GM19463 (cell line): Measurements from ENCODE around the gene MTHFD2L.
"Not testable (repeated sequence)": the region's sequence is repeated elsewhere in the genome, so short reads cannot be mapped to it uniquely, and the experiment has no call there.

ENCODE experiments used
- ATAC-seq: cut with Tn5 transposase; IDR thresholded peaks from one replicate; pipeline ENCODE4 v1.9.1; 2021; ENCODE audit warnings: mild to moderate bottlenecking, moderate library complexity; ENCODE audit not compliant: unreplicated experiment

MTHFD2L gene

DNA sequence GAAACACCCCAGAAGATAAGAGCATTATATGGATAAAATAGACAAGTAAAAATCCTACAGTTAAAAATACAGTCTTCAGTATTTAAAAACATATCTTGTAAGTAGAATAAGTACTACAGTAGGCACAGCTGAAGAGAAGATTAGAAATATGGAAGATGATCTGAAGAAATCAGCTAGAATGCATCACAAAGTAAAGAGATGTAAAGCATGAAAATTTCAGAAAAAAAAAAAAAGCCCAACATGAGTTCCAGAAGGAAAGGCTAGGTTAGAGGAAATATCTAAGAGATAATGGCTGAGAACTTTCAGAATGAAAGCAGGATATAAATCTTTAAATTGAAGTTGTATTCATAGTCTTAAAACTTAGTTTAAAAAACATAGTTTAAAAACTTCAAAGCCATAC is 171.4 kb downstream of the MTHFD2L start:
- no peak for ATAC-seq

DNA sequence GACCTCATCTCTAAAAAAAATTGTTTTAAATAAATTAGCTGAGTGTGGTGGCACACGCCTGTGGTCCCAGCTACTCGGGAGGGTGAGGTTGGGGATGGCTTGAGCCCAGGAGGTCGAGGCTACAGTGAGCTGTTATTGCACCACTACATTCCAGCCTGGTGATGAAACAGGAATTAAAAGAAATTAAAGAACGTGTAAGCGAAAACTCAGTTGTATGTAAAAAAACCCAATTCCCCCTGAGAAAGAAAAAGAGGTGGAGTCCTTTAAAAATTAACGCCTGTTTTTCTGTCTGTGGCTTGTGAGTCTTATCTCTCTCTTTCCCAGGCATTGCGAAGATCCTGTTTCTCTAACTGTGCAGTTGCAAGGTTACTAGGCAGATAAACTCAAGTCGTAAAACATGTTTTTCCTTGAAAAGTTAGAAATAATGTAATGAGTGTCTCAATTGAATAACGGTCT is 172.4 kb downstream of the MTHFD2L start:
- ATAC-seq: no peak

DNA sequence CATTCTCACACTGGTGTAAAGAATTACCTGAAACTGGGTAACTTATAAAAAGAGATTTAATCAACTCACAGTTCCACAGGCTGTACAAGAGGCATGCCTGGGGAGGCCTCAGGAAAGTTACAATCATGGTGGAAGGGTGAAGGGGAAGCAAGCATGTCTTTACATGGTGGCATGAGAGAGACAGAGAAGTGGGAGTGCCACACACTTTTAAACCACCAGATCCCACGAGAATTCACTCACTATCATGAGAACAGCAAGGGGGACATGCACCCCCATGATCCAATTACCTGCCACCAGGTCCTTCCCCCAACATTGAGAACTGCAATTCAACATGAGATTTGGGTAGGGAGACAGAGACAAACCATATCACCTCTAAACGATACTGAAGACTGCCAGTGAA is 173.3 kb downstream of the MTHFD2L start:
- ATAC-seq: no peak

DNA sequence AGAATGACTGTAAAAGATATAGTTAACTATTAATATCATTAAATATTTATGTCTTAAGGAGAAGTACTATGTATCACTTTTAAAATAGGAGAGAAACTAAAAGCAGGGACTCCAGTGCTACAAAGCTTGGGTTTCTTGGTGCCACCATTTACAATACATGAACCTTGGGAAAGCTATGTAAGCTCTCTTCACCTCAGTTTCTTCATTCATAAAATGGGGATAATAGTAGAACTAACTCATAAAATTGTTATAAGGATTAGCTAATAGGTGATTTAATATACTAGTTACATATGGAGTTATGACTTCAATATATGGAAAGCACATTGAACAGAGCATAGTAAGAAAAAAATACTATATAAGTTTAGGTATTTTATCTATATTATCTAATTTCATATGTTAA is 174.0 kb downstream of the MTHFD2L start:
- ATAC-seq: no peak

DNA sequence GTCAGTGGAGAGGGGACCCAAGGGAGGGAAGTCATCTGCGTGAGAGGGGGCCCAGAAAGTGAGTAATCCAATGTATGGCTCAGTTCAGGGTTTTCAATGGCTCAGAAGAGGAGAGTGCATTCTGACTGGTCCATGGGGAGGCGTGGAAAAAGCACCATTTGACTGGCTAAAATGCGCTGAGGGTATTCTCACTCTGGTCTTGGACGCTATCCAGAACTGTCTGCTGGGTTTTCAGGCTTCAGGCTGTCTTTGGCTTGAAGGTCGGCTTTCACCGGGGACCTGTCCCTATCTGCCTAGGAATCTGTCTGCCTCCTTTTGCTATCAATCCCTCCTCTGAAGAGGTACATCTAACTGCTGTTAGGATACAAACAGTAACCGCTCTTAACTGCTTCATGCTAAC is 176.7 kb downstream of the MTHFD2L start:
- ATAC-seq: no peak

DNA sequence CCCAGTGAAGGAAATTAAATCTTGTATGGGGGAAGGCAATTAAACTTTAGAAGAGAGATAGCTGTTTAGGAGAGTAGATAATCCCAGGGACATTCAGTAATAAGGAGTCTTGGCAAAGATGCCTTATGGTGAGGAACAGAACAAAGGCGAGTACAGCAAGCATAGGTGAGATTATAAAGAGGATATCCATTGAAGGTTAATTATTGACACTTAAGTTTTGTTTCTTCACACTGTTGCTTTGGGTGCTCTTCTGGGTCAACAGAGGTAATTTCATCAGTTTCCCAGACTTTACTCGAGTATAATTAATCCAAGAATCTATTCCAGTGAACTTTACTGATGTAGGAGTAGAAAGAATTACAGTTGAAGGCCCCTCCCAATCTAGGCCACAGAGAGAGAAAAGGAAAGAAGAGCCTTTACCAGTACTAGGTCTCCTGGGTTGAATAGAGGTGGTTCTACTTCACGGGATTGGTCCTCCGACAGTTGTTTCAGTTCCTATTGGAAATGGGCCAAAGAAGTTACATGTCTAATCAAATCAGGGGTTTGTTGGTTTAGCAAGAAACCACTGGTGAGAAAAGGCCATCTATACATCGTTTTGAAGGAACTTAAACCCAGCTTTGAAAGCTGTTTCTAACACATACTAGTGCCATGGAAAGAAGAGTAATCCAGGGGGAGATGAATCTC is 177.6 kb downstream of the MTHFD2L start:
- ATAC-seq: peak; percentile 87

DNA sequence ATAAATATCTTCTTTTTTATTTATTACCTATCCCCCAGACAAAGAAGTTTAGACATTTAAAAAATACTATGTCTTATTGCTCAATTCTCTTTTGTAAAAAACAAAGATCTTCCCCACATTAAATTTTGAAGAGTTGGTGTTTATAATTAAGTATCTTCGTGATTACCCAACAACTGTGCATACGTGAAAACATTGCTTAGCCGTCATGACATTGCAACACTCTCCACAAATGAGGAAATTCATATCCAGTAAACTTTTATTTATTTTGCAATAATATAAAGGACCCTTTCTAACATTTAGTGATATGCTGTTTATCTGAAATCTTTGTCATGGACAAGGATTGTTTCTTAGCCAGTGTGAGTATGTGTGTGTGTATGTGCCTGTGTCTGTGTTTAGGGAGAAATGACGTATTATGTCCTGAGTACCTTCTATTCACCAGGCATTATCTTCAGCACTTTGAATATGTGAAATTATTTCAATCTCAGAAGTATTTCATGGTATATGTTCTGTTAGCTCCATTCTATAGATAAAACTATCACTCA is 180.9 kb downstream of the MTHFD2L start:
- ATAC-seq: no peak

DNA sequence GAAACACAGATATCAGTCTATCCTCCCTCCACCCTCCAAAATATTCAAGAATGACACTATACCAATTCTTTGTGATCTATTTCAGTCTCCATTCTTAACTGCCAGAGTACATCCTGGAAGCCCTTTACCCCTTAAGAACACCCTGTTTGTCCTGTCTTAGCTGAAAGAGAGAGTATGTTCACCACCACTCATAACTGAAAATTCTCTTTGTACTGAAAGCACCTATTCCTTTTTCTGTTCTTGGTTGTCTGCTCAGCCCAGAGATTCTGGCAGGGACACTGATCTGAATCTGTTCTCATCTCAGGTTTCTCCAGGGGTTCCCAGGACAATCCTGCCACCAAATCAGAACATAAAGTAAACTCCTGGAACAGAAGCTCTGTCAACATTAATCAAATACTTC is 181.6 kb downstream of the MTHFD2L start:
- peak; percentile 36 for ATAC-seq

DNA sequence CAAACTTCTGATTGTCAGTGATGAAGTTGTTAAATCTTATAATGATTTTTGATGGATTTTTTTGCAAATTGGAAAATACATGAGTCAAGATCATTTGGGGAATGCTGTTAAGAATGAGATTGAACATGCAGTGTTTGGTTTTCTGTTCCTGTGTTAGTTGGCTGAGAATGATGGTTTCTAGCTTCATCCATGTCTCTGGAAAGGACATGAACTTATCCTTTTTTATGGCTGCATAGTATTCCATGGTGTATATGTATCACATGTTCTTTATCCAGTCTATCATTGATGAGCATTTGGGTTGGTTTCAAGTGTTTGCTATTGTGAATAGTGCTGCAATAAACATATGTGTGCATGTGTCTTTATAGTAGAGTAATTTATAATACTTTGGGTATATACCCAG is 182.5 kb downstream of the MTHFD2L start:
- ATAC-seq: not testable (repeated sequence)

DNA sequence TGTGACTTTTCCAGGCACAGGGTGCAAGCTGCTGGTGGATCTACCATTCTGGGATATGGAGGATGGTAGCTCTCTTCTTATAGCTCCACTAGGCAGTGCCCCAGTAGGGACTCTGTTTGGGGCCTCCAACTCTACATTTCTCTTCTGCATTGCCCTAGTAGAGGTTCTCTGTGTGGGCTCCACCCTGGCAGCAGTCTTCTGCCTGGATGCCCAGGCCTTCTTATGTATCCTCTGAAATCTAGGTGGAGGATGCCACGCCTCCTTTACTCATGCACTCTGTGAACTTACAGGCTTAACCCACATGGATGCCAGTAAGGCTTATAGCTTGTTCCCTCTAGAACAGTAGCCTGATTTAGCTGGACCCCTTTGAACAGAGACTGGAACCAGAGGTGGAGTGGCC is 186.1 kb downstream of the MTHFD2L start:
- no peak for ATAC-seq
